HepG2 (cell line): Measurements from ENCODE around the gene APRT. TPM values are rescaled to one million over a fixed set of nuclear protein-coding genes. Genes with fewer than 3 reads are reported as not detected.

Source experiments
- ELF1 ChIP-seq: sonication (generic); formaldehyde crosslinking; IDR thresholded peaks from 2 replicates; pipeline ENCODE4 v1.4.0; 2020; ENCODE audit warnings: missing genetic modification reagents
- FOXA3 ChIP-seq: IDR thresholded peaks from 2 replicates; pipeline ENCODE4 v1.6.1; 2016; ENCODE audit warnings: missing genetic modification reagents, missing compliant biosample characterization
- FOXM1 ChIP-seq: sonication (generic); formaldehyde crosslinking; IDR thresholded peaks from 2 replicates; pipeline ENCODE4 v1.5.0; 2020; ENCODE audit warnings: missing genetic modification reagents
- HDAC1 ChIP-seq: sonication (generic); formaldehyde crosslinking; IDR thresholded peaks from 2 replicates; pipeline ENCODE4 v1.5.1; 2020; ENCODE audit warnings: mild to moderate bottlenecking, missing genetic modification reagents
- HOXA5 ChIP-seq: sonication (generic); formaldehyde crosslinking; IDR thresholded peaks from 2 replicates; pipeline ENCODE4 v1.4.0; 2020; ENCODE audit warnings: missing genetic modification reagents
- IRX3 ChIP-seq: sonication (generic); formaldehyde crosslinking; IDR thresholded peaks from 2 replicates; pipeline ENCODE4 v1.8.1; 2023; ENCODE audit warnings: mild to moderate bottlenecking, low read depth, missing genetic modification reagents, borderline replicate concordance
- KLF13 ChIP-seq: sonication (generic); formaldehyde crosslinking; IDR thresholded peaks from 2 replicates; pipeline ENCODE4 v1.4.0; 2020; ENCODE audit warnings: mild to moderate bottlenecking, missing genetic modification reagents
- MIER3 ChIP-seq: IDR thresholded peaks from 2 replicates; pipeline ENCODE4 v1.6.1; 2016; ENCODE audit warnings: missing compliant biosample characterization, borderline replicate concordance
- NFE2L1 ChIP-seq: sonication (generic); formaldehyde crosslinking; IDR thresholded peaks from 2 replicates; pipeline ENCODE4 v1.4.0; 2020; ENCODE audit warnings: missing genetic modification reagents, mild to moderate bottlenecking, borderline replicate concordance
- TGIF2 ChIP-seq: IDR thresholded peaks from 2 replicates; pipeline ENCODE4 v1.6.1; 2016; ENCODE audit warnings: control low read depth, missing compliant biosample characterization
- THYN1 ChIP-seq: sonication (generic); formaldehyde crosslinking; IDR thresholded peaks from 2 replicates; pipeline ENCODE4 v1.8.1; 2023; ENCODE audit warnings: low read depth, mild to moderate bottlenecking, moderate library complexity, missing genetic modification reagents, borderline replicate concordance
- ZFP36L2 ChIP-seq: sonication (generic); formaldehyde crosslinking; IDR thresholded peaks from 2 replicates; pipeline ENCODE4 v1.4.0; 2020; ENCODE audit warnings: missing genetic modification reagents
- ZFP90 ChIP-seq: sonication (generic); formaldehyde crosslinking; IDR thresholded peaks from 2 replicates; pipeline ENCODE4 v1.8.0; 2022; ENCODE audit warnings: missing genetic modification reagents, mild to moderate bottlenecking, inconsistent platforms, borderline replicate concordance
- ZKSCAN8 ChIP-seq: IDR thresholded peaks from 2 replicates; pipeline ENCODE4 v1.6.1; 2016; ENCODE audit warnings: borderline replicate concordance, missing genetic modification reagents, missing compliant biosample characterization
- ZNF253 ChIP-seq: sonication (generic); formaldehyde crosslinking; IDR thresholded peaks from 2 replicates; pipeline ENCODE4 v1.8.0; 2022; ENCODE audit warnings: mild to moderate bottlenecking, missing genetic modification reagents, borderline replicate concordance
- ZNF256 ChIP-seq: sonication (generic); formaldehyde crosslinking; conservative IDR thresholded peaks from 2 replicates; pipeline ENCODE4 v1.4.0; 2020; ENCODE audit warnings: missing genetic modification reagents
- ZNF296 ChIP-seq: sonication (generic); formaldehyde crosslinking; conservative IDR thresholded peaks from 2 replicates; pipeline ENCODE4 v1.5.0; 2020; ENCODE audit warnings: mild to moderate bottlenecking, missing genetic modification reagents
- ZNF431 ChIP-seq: sonication (generic); formaldehyde crosslinking; IDR thresholded peaks from 2 replicates; pipeline ENCODE4 v1.9.0; 2022; ENCODE audit warnings: missing genetic modification reagents, low read depth, mild to moderate bottlenecking, borderline replicate concordance
- ZNF615 ChIP-seq: sonication (generic); formaldehyde crosslinking; IDR thresholded peaks from 2 replicates; pipeline ENCODE4 v1.5.0; 2020; ENCODE audit warnings: mild to moderate bottlenecking, missing genetic modification reagents, borderline replicate concordance
- ZNF616 ChIP-seq: sonication (generic); formaldehyde crosslinking; IDR thresholded peaks from 2 replicates; pipeline ENCODE4 v1.5.0; 2020; ENCODE audit warnings: low read depth, mild to moderate bottlenecking, missing genetic modification reagents
- ZNF713 ChIP-seq: sonication (generic); formaldehyde crosslinking; IDR thresholded peaks from 2 replicates; pipeline ENCODE4 v1.4.0; 2020; ENCODE audit warnings: mild to moderate bottlenecking, missing genetic modification reagents
- ZNF776 ChIP-seq: sonication (generic); formaldehyde crosslinking; IDR thresholded peaks from 2 replicates; pipeline ENCODE4 v1.4.0; 2020; ENCODE audit warnings: mild to moderate bottlenecking, missing genetic modification reagents
- ZSCAN31 ChIP-seq: sonication (generic); formaldehyde crosslinking; IDR thresholded peaks from 2 replicates; pipeline ENCODE4 v1.5.0; 2020; ENCODE audit warnings: low read depth, mild to moderate bottlenecking, missing genetic modification reagents
- polyA plus RNA-seq, 8 experiments: library from polyadenylated mRNA; depleted of rRNA in 3 of 8; stranded (reverse) in 7 of 8; unstranded in 1 of 8; fragments of >200 nt; fragmentation: Illumina TruSeq in 4 of 8; extraction: Trizol in 4 of 8; gene quantifications; 2 replicates each; pipeline versions ENCODE4 v1.2.1 to v1.2.3, GENCODE V29; 2011 to 2016; ENCODE audit warnings: low read depth in 4 of 8, missing spikeins in 1 of 8, mixed read lengths in 1 of 8; ENCODE audit not compliant: insufficient read depth in 1 of 8
- total RNA-seq, 5 experiments: library from RNA; depleted of rRNA; stranded (reverse); fragments of >200 nt; fragmentation: Illumina TruSeq; extraction: Trizol; gene quantifications; 2 replicates each; pipeline ENCODE4 v1.2.3, GENCODE V29; 2016; ENCODE audit warnings: low read depth in 1 of 5
- TF ChIP-seq, protein P1 (sequence below): sonication (generic); formaldehyde crosslinking; IDR thresholded peaks from 2 replicates; pipeline ENCODE4 v1.9.0; 2021; ENCODE audit warnings: mild to moderate bottlenecking, missing genetic modification reagents
- TF ChIP-seq, protein P2 (sequence below): fragments of 450-650 bp; IDR thresholded peaks from 2 replicates; pipeline ENCODE4 v1.6.1; 2016

Gene APRT
- total and polyA plus RNA-seq, 2 of the 13 experiments (the other 11 are each of a cell fraction or from before 2014, with no cell fraction given) = 155 to 242 TPM

DNA sequence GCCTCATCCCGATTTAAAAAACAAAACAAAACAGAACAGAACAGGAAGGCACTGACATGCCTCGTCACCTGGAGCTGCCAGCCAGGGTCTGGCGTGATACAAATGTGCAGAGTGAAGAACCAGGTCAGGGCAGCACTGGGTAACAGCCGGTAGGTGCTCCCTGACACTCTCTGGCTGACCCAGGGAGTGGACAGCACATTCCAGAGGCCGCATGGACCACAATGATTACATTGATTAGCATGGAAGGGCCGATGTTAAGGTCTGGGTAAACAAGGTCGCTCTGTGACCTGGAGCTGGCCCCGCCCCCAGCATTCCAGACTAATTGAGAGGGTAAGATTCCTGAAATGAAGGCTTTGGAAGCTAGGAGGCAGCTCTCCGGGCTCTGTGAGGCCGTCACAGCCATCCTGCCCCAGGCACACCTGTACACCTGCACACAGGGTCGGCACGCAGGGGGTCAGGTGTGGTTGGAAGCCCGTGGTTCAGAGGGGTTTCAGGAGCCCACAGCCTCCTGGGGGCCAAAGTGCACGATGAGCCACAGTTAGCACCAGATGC is 48.1 kb downstream of the APRT start (continued):
- TF ChIP-seq, protein P1, sequence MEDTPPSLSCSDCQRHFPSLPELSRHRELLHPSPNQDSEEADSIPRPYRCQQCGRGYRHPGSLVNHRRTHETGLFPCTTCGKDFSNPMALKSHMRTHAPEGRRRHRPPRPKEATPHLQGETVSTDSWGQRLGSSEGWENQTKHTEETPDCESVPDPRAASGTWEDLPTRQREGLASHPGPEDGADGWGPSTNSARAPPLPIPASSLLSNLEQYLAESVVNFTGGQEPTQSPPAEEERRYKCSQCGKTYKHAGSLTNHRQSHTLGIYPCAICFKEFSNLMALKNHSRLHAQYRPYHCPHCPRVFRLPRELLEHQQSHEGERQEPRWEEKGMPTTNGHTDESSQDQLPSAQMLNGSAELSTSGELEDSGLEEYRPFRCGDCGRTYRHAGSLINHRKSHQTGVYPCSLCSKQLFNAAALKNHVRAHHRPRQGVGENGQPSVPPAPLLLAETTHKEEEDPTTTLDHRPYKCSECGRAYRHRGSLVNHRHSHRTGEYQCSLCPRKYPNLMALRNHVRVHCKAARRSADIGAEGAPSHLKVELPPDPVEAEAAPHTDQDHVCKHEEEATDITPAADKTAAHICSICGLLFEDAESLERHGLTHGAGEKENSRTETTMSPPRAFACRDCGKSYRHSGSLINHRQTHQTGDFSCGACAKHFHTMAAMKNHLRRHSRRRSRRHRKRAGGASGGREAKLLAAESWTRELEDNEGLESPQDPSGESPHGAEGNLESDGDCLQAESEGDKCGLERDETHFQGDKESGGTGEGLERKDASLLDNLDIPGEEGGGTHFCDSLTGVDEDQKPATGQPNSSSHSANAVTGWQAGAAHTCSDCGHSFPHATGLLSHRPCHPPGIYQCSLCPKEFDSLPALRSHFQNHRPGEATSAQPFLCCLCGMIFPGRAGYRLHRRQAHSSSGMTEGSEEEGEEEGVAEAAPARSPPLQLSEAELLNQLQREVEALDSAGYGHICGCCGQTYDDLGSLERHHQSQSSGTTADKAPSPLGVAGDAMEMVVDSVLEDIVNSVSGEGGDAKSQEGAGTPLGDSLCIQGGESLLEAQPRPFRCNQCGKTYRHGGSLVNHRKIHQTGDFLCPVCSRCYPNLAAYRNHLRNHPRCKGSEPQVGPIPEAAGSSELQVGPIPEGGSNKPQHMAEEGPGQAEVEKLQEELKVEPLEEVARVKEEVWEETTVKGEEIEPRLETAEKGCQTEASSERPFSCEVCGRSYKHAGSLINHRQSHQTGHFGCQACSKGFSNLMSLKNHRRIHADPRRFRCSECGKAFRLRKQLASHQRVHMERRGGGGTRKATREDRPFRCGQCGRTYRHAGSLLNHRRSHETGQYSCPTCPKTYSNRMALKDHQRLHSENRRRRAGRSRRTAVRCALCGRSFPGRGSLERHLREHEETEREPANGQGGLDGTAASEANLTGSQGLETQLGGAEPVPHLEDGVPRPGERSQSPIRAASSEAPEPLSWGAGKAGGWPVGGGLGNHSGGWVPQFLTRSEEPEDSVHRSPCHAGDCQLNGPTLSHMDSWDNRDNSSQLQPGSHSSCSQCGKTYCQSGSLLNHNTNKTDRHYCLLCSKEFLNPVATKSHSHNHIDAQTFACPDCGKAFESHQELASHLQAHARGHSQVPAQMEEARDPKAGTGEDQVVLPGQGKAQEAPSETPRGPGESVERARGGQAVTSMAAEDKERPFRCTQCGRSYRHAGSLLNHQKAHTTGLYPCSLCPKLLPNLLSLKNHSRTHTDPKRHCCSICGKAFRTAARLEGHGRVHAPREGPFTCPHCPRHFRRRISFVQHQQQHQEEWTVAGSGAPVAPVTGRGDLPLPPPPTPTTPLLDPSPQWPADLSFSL (CRISPR knock-in tag) = no peak
- TF ChIP-seq KLF13 (CRISPR knock-in tag) (no peak), ZNF296 (CRISPR knock-in tag) (peak; percentile 99), THYN1 (CRISPR knock-in tag) (no peak), ELF1 (CRISPR knock-in tag) (peak; percentile 36; the same call in 1 of the 2 replicates), ZNF776 (no peak), FOXM1 (no peak), ZNF713 (CRISPR knock-in tag) (no peak), ZNF616 (CRISPR knock-in tag) (peak; percentile 76; the same call in 1 of the 2 replicates), NFE2L1 (CRISPR knock-in tag) (no peak), HDAC1 (CRISPR knock-in tag) (peak; percentile 91), HOXA5 (no peak), ZFP90 (CRISPR knock-in tag) (peak; percentile 44; the same call in 1 of the 2 replicates), ZNF431 (no peak), MIER3 (CRISPR knock-in tag) (peak; percentile 83; the same call in 1 of the 2 replicates), ZKSCAN8 (peak; percentile 87; the same call in 1 of the 2 replicates), ZNF253 (CRISPR knock-in tag) (no peak), ZSCAN31 (CRISPR knock-in tag) (no peak; the same call in 1 of the 2 replicates), ZFP36L2 (CRISPR knock-in tag) (no peak), TGIF2 (CRISPR knock-in tag) (peak; percentile 94), ZNF615 (CRISPR knock-in tag) (no peak), ZNF256 (CRISPR knock-in tag) (no peak), FOXA3 (CRISPR knock-in tag) (peak; percentile 99), IRX3 (no peak)
- TF ChIP-seq, protein P2, sequence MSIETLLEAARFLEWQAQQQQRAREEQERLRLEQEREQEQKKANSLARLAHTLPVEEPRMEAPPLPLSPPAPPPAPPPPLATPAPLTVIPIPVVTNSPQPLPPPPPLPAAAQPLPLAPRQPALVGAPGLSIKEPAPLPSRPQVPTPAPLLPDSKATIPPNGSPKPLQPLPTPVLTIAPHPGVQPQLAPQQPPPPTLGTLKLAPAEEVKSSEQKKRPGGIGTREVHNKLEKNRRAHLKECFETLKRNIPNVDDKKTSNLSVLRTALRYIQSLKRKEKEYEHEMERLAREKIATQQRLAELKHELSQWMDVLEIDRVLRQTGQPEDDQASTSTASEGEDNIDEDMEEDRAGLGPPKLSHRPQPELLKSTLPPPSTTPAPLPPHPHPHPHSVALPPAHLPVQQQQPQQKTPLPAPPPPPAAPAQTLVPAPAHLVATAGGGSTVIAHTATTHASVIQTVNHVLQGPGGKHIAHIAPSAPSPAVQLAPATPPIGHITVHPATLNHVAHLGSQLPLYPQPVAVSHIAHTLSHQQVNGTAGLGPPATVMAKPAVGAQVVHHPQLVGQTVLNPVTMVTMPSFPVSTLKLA = peak; percentile 78
